Myocyte (in vitro differentiated cells): Measurements from ENCODE around the gene INTS1. TPM values are rescaled to one million over a fixed set of nuclear protein-coding genes. Genes with fewer than 3 reads are reported as not detected.
A peak's percentile ranks its signal among the peaks of the same experiment; 100 is the strongest.

Experiments used
- DNase-seq: peaks from one replicate; pipeline ENCODE4 v3.0.0-alpha.2; 2012; ENCODE audit warnings: low read depth
- total RNA-seq: library from RNA; depleted of rRNA; stranded (reverse); fragments of >200 nt; gene quantifications from 2 replicates; pipeline ENCODE4 v1.2.3, GENCODE V29; 2014

Gene INTS1
- total RNA-seq, 1 donor from 2014 or later, result 52.7 TPM

GRCh38 chr7:1434891-1435670 lies 69.1 kb downstream of the INTS1 start:
- no peak for DNase-seq

- DNase-seq, result no peak
These were observed 69.9 kb downstream of the INTS1 start for GRCh38 chr7:1434165-1434718.

- no peak for DNase-seq
These were observed 70.9 kb downstream of the INTS1 start for GRCh38 chr7:1433128-1433920.

GRCh38 chr7:1432411-1433082 lies 71.6 kb downstream of the INTS1 start:
- peak; percentile 75 for DNase-seq

- DNase-seq, result no peak
These were observed 72.4 kb downstream of the INTS1 start for GRCh38 chr7:1431634-1432380.

- no peak for DNase-seq
These were observed 73.0 kb downstream of the INTS1 start for GRCh38 chr7:1431226-1431625.

GRCh38 chr7:1430056-1430845 lies 73.9 kb downstream of the INTS1 start:
- DNase-seq, result no peak

- DNase-seq, result no peak
These were observed 75.2 kb downstream of the INTS1 start for GRCh38 chr7:1428941-1429501.

GRCh38 chr7:1427064-1427657 lies 77.0 kb downstream of the INTS1 start:
- no peak for DNase-seq

GRCh38 chr7:1426474-1426873 lies 77.7 kb downstream of the INTS1 start:
- DNase-seq, result no peak

GRCh38 chr7:1425292-1426136 lies 78.7 kb downstream of the INTS1 start:
- DNase-seq, result no peak

GRCh38 chr7:1424041-1424440 lies 80.1 kb downstream of the INTS1 start:
- DNase-seq, result no peak

GRCh38 chr7:1423264-1423811 lies 80.9 kb downstream of the INTS1 start:
- DNase-seq, result no peak

- peak; percentile 68 for DNase-seq
These were observed 81.5 kb downstream of the INTS1 start for GRCh38 chr7:1422512-1423263.

- DNase-seq, result no peak
These were observed 82.2 kb downstream of the INTS1 start for GRCh38 chr7:1421946-1422345.

GRCh38 chr7:1421020-1421790 lies 83.0 kb downstream of the INTS1 start:
- no peak for DNase-seq
